HG02852 (cell line): ENCODE results near the gene SEC14L5.

Source experiments
- ATAC-seq: cut with Tn5 transposase; IDR thresholded peaks from one replicate; pipeline ENCODE4 v1.9.1; 2021; ENCODE audit warnings: mild to moderate bottlenecking, moderate library complexity; ENCODE audit not compliant: unreplicated experiment

SEC14L5 gene

GRCh38 chr16:5008311-5008731 lies 50.2 kb downstream of the SEC14L5 start:
- ATAC-seq = no peak

GRCh38 chr16:5010576-5011329 lies 52.6 kb downstream of the SEC14L5 start:
- ATAC-seq = no peak

- no peak for ATAC-seq
Observed at GRCh38 chr16:5011637-5012036, 53.5 kb downstream of the SEC14L5 start.

- ATAC-seq = no peak
Observed at GRCh38 chr16:5012887-5013286, 54.8 kb downstream of the SEC14L5 start.

GRCh38 chr16:5015351-5015750 lies 57.2 kb downstream of the SEC14L5 start:
- ATAC-seq = no peak

- ATAC-seq = no peak
Observed at GRCh38 chr16:5015887-5016286, 57.8 kb downstream of the SEC14L5 start.

GRCh38 chr16:5016967-5017677 lies 59.0 kb downstream of the SEC14L5 start:
- no peak for ATAC-seq

- no peak for ATAC-seq
Observed at GRCh38 chr16:5017678-5017969, 59.5 kb downstream of the SEC14L5 start.

GRCh38 chr16:5018793-5019192 lies 60.7 kb downstream of the SEC14L5 start:
- ATAC-seq = no peak

- no peak for ATAC-seq
Observed at GRCh38 chr16:5019775-5020174, 61.6 kb downstream of the SEC14L5 start.

GRCh38 chr16:5020551-5020950 lies 62.4 kb downstream of the SEC14L5 start:
- no peak for ATAC-seq

GRCh38 chr16:5022521-5022920 lies 64.4 kb downstream of the SEC14L5 start:
- ATAC-seq = no peak

GRCh38 chr16:5024632-5025031 lies 66.5 kb downstream of the SEC14L5 start:
- ATAC-seq = no peak

- ATAC-seq = no peak
Observed at GRCh38 chr16:5025171-5025632, 67.1 kb downstream of the SEC14L5 start.

- ATAC-seq = no peak
Observed at GRCh38 chr16:5026664-5027063, 68.5 kb downstream of the SEC14L5 start.

GRCh38 chr16:5027086-5027485 lies 69.0 kb downstream of the SEC14L5 start:
- ATAC-seq = no peak

- no peak for ATAC-seq
Observed at GRCh38 chr16:5027575-5028235, 69.6 kb downstream of the SEC14L5 start.

GRCh38 chr16:5028950-5029475 lies 70.9 kb downstream of the SEC14L5 start:
- no peak for ATAC-seq

- no peak for ATAC-seq
Observed at GRCh38 chr16:5030251-5030870, 72.2 kb downstream of the SEC14L5 start.

GRCh38 chr16:5031601-5032000 lies 73.5 kb downstream of the SEC14L5 start:
- ATAC-seq = no peak

GRCh38 chr16:5032748-5033167 lies 74.6 kb downstream of the SEC14L5 start:
- ATAC-seq = no peak
